GM12892 (cell line): ENCODE data around the gene SLC13A3.

ENCODE experiments used
- DNase-seq: peaks from one replicate; pipeline ENCODE4 v3.0.0; 2011; ENCODE audit not compliant: insufficient read length
- FAIRE-seq: peaks from 2 replicates; lab custom pipeline; 2011; peaks lifted over from hg19 to GRCh38; lab: Jason Lieb, UNC
- POLR2A ChIP-seq: IDR thresholded peaks from 2 replicates; pipeline ENCODE4 v1.6.1; 2011; ENCODE audit warnings: low read depth, low read length, control low read depth
- POLR2AphosphoS5 ChIP-seq: IDR thresholded peaks from 2 replicates; pipeline ENCODE4 v1.6.1; 2011; ENCODE audit warnings: low read depth, low read length, control low read depth
- TAF1 ChIP-seq: IDR thresholded peaks from 2 replicates; pipeline ENCODE4 v1.6.1; 2011; ENCODE audit warnings: low read depth, mild to moderate bottlenecking, control low read depth, low read length, borderline replicate concordance

SLC13A3 gene

GRCh38 chr20:46578745-46579144 is 72.5 kb downstream of the SLC13A3 start:
- TF ChIP-seq POLR2A (no peak), POLR2AphosphoS5 (no peak), TAF1 (no peak)
- DNase-seq (no peak), FAIRE-seq (no peak)

- DNase-seq (no peak), FAIRE-seq (no peak)
- TF ChIP-seq POLR2AphosphoS5 (no peak), TAF1 (no peak), POLR2A (no peak)
These were observed 74.4 kb downstream of the SLC13A3 start for GRCh38 chr20:46576774-46577395.

- DNase-seq, result no peak
- no peak for FAIRE-seq
- TF ChIP-seq POLR2AphosphoS5, result no peak
- TF ChIP-seq POLR2A, result no peak
- TF ChIP-seq TAF1, result no peak
These were observed 75.3 kb downstream of the SLC13A3 start for GRCh38 chr20:46575937-46576461.

- no peak for TF ChIP-seq POLR2A
- TF ChIP-seq POLR2AphosphoS5, result no peak
- TF ChIP-seq TAF1, result no peak
- no peak for DNase-seq
- FAIRE-seq, result no peak
These were observed 75.9 kb downstream of the SLC13A3 start for GRCh38 chr20:46575394-46575793.

GRCh38 chr20:46573788-46574584 is 77.3 kb downstream of the SLC13A3 start:
- no peak for DNase-seq
- no peak for FAIRE-seq
- TF ChIP-seq POLR2AphosphoS5 (no peak), TAF1 (no peak), POLR2A (no peak)

- FAIRE-seq, result no peak
- no peak for TF ChIP-seq POLR2AphosphoS5
These were observed 78.0 kb downstream of the SLC13A3 start for GRCh38 chr20:46573234-46573633.

GRCh38 chr20:46572790-46573189 is 78.5 kb downstream of the SLC13A3 start:
- no peak for TF ChIP-seq POLR2AphosphoS5
- no peak for TF ChIP-seq TAF1
- TF ChIP-seq POLR2A, result no peak
- FAIRE-seq, result no peak
- no peak for DNase-seq

More at GRCh38 chr20:46573234-46573633, 78.0 kb downstream of the SLC13A3 start:
- no peak for DNase-seq

GRCh38 chr20:46572153-46572552 is 79.1 kb downstream of the SLC13A3 start:
- DNase-seq, result no peak
- no peak for TF ChIP-seq TAF1
- TF ChIP-seq POLR2AphosphoS5, result no peak
- TF ChIP-seq POLR2A, result no peak
- no peak for FAIRE-seq

- no peak for DNase-seq
- TF ChIP-seq TAF1 (no peak), POLR2AphosphoS5 (no peak), POLR2A (no peak)
- no peak for FAIRE-seq
These were observed 79.8 kb downstream of the SLC13A3 start for GRCh38 chr20:46571418-46571817.

GRCh38 chr20:46570956-46571355 is 80.3 kb downstream of the SLC13A3 start:
- DNase-seq, result no peak
- TF ChIP-seq TAF1, result no peak
- TF ChIP-seq POLR2AphosphoS5, result no peak
- TF ChIP-seq POLR2A, result no peak
- FAIRE-seq, result no peak

- no peak for FAIRE-seq
- no peak for DNase-seq
- TF ChIP-seq POLR2AphosphoS5, result no peak
- no peak for TF ChIP-seq POLR2A
- TF ChIP-seq TAF1, result no peak
These were observed 81.3 kb downstream of the SLC13A3 start for GRCh38 chr20:46569961-46570360.

- no peak for TF ChIP-seq POLR2A
- TF ChIP-seq TAF1, result no peak
- no peak for TF ChIP-seq POLR2AphosphoS5
- DNase-seq, result no peak
- FAIRE-seq, result no peak
These were observed 82.6 kb downstream of the SLC13A3 start for GRCh38 chr20:46568570-46569129.
